HG02943 (cell line): ENCODE results near the gene YBX2.
A peak's percentile ranks its signal among the peaks of the same experiment; 100 is the strongest.

ENCODE experiments used
- ATAC-seq: cut with Tn5 transposase; IDR thresholded peaks from one replicate; pipeline ENCODE4 v1.9.1; 2021; ENCODE audit warnings: mild to moderate bottlenecking, low read depth, moderate library complexity; ENCODE audit not compliant: unreplicated experiment

Gene YBX2

DNA sequence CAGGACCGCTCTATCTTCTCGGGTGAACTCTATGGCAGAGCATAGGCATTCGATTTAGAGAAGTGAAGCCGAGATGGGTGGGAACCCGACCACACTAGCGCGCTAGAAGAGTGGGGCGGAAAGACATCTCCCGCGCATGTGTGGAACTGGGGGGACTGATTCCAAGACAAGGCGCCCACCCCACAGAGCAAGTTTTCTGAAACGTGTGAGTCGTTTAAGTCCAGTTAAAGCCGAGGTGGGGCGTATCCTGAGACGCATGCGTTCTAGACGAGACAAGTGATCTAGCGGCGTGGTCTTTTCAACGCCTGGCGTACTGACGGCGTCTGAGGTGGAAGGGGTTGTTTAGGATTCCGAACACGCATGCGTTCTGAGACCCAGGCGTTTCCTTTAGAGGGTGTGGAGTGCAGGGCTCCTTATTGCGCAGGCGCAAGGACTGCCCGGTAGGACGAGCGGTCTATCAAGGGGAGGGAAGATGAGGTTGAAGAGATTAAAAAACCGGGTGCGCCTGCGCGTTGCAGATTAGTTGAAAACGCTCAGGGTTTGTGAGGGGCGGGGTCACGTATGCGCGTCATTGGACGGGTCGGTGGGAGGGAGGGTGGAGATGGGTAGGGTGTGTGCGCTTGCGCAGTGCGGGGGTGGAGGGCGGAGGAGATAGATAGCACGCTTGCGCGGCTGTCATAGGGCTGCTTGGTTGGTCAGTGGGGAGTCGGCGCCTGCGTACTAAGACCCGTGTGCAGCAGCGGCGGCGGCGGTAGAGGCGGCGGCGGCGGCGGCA is 12.7 kb upstream of the YBX2 start, which contains the start of gene EIF5A:
TSS of gene EIF5A (plus strand) at position 718 of the 775 bp plus-strand sequence. CDS start 2,008 bp downstream, outside the sequence.
- peak; percentile 72 for ATAC-seq

DNA sequence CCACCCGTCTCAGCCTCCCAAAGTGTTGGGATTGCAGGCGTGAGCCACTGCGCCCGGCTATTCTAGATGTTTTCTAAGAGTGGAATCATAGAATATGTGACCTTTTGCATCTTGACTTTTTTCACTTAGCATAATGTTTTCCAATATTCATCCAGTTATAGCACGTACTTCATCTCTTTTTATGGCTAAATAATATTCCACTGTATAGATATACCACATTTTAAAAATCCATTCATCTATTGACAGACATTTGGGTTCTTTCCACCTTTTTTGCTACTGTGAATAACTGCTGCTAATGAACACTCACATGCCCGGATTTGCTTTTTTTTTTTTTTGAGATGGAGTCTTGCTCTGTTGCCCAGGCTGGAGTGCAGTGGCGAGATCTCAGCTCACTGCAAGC is 9.7 kb upstream of the YBX2 start:
- ATAC-seq = no peak

DNA sequence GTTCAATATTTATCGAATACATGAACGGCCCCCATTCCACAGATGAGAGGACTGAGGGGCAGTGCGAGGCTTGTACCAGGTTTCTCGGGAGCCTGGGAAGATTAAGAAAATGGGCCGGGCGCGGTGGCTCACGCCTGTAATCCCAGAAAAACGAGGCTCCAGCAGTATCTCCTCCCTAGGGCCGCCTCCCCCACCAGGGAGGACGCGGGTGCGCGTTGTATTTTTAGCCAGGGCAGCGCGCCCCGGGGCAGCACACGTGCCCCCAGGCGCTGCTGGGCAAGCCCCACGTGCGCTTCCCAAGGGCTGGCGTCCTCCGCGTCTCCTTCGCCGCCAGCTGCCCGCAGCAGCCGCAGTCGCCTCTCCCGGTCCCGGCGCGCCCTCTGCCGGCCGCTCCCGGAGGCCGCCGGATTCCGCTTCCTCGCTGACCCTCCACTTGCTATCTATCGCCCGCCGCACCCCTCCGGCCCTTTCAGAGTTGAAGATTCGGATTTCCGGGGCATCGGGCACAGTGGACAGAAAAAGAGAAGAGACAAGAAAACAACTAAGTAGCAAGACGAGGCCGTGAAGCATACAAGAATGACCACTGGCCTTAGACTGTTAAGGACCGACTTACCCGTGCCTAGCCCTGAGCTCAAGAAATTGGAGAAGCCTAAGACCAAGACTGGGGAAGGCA is 1.9 kb upstream of the YBX2 start:
- ATAC-seq = no peak

DNA sequence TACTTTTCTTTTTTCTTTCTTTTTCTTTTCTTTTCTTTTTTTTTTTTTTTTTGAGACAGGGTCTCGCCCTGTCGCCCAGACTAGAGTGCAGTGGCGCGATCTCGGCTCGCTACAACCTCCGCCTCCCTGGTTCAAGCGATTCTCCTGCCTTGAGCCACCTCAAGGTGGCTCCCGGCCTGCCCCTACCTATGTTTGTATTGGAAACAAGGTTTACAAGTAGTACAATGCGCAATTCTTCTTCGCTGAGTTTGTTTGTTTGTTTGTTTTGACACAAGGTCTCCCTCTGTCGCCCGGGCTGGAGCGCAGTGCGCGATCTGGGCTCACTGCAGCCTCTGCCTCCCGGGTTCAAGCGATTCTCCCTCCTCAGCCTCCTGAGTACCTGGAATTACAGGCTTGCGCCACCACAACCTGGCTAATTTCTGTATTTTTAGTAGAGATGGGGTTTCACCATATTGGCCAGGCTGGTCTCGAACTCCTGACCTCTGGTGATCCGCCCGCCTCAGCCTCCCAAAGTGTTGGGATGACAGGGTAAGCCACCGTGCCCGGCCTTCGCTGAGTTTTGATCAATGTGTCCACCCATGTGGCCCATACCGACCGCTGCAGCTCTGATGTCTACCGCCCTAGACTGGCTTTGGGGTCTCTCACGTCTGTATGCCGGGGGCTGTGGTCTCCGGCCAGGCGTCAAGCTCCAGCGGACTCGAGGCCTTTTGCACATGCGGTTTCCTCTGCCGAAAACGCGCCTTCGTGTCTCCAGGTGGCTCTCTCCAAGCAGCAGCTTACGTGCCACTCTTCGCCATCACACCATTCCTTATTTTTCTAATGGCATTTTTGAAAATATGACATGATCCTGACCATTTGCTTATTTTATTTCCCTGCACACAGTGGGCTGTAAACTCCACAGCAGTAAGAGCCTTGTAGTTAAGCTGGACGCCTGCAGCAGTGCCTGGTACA is 1.1 kb upstream of the YBX2 start:
- ATAC-seq = no peak

DNA sequence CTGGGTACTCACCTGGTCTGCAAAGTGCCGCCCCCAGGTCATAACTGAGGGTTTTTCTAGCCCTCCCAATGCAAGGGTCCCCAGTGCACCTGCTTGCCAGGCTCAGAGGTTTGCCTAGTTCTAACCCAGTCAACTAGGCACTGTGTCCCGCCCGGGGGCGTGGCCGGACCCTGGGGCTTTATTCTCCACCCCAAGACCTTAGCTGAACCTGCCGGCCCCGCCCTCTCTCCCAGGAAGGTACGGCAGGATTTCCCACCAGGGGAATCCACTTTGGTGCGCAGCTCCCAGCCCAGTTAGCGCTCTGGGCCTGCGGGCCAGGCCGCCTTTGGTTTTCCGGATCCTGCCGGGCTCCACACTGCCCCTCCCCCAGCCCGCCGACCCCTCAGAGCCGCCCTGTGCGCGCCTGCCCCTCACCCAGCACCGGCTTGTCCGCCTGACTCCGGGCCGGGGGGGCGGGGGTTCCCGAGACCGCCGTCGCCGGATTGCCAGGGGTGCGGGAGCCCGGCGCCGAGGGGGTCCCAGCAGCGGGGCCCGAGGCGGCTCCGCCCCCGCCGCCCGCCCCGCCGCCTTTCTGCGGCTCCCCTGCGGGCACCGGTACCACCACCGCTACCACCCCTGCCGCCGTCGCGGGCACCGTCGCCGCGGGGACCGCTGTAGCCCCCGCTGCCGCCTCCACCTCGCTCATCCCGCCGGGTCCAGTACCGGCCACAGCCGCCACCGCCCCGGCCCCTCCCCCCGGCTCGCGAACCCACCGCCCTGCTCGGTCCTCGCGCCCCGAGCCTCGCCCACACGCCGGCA is 424 bp downstream of the YBX2 start:
- ATAC-seq = no peak

DNA sequence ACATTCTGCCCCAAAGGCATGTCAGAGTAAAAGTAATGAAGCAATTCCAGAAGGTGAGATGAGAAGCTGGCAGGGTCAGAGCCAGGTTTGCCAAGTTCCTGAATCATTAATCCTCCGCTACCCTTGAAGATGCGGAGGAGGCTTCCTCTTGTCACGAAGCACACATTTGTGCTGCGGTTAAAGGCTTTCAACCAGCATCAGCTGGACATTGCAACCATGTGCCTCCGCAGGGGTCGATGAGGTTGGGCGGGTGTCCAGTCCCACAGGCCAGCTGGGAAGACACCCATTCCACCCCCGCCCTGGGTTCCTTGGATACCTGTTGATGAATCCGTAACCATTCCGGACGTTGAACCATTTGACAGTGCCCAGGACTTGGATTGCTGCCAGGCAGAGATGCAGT is 1.3 kb downstream of the YBX2 start:
- no peak for ATAC-seq

DNA sequence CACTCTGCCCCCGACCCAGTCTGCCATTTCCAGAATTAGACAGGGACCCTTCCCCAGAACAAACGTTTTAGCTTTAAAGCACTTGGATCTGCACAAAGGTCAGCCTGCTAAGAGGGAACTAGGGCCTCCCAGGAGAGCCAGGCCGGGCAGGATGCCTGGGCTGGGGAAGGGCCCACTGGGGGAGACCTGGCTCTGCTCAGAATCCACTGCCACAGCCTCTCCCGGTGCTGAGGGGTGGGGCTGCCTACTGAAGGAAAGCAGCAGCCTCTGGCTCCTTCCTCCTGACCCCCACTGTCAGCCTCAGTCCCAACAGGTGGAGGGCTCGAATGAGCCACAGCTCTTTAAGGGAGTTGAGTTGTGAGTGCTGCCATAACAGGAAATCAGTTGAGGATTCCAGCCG is 1.7 kb downstream of the YBX2 start:
- ATAC-seq = no peak

DNA sequence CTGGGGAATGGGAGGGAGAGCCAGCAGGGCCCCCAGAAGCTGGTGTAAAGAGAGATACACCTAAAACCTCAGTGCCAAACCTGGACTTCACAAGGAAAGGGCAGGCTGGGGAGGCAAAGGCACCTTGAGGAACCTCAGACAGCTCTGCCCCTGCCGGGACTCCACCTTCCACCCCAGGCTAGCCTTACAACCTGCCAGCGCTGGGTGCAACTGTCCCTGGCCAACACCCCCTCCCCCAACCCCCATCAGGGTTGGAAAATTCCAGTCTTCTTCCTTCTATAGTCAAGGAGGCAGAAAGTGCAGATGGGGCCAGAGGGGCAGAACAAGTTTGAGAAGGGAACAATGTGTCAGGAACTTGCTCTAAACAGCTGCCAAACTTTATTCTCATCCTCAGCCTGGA is 2.2 kb downstream of the YBX2 start:
- ATAC-seq = no peak

DNA sequence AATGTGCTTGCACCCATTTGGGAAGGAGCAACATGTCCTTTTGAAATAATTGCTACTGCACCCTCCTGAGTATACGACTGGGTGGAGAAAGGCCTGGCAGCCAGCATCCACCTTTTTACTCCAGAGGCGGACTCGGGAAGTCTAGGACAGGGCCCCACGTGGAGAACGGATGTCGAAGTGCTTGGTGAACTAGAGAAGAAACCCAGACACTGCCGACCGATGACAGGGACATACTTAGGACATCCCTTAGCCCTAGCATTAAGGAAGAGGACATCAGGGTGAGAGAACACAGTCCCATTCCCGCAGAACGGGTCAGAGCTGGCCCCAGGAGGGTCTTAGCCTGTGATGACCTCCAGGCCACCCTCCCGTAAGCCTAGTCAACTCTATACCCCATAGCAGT is 3.8 kb downstream of the YBX2 start:
- ATAC-seq = no peak

DNA sequence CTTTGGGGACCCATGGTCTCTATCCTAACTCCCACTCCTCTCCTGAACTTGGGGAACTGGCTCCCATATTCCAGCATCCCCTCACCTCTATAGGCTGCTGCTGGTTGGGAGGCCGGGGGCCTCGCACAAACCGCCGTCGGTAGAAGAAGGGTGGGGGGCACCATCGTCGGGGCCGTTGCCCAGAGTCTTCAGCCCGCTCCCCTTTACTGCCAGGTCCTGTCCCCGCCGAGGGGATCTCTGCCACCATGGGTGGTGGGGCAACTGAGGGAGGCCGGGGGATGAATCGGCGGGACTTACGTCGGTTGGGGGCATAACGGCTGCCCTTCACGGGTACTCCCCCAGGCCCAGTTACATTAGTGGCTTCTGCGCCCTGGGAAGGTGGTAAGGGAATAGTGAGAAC is 4.3 kb downstream of the YBX2 start:
- no peak for ATAC-seq

DNA sequence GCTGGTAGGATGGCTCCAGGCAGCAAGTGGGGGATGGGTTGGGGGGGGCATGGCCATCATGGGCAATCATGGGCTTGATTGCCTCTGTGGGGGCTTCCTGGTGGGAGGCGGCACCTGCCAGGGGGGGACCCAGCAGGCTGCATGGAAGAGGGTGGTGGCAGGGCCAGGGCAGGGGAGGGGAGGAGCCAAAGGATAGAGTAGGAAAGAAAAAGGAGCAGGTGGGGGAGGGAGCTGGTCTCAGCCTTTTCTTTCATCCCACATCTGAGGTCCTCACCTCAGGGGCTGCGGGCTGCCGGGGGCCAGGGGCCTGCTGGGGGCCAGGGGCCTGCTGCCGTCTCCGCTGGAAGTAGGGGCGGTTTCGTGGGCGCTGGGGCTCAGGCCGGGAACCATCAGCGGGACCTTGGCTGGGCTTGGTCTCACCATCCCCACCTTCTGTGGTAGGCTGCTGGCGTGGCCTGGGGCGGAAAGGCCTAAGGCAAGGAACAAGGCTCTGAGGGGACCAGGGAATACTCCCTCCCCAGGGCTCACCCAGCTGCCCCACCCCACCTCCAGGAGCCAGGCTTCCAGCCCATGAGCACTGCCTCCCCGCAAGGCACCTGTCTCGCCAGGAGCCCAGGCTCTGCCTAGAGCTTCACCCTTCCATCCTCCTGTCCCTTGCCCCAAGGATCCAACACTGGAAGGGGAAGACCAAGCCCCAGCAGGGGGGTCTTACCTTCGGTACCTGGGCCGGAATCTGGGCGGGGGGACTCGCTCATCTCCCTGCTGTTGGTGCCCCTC is 5.0 kb downstream of the YBX2 start:
- ATAC-seq = no peak

DNA sequence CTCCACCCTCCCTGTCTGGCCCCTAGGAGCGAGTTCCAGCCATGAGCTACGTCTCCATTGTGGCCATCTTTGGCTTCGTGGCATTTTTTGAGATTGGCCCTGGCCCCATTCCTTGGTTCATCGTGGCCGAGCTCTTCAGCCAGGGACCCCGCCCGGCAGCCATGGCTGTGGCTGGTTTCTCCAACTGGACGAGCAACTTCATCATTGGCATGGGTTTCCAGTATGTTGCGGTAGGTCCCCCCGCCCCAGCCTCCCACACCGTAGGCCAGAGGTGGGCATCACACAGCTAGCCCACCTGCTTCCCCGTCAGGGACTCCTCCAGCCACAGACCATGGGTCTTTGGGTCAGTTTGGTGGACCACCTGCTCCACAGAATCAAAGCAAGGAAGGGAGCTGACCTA is 8.8 kb downstream of the YBX2 start:
- ATAC-seq = no peak

DNA sequence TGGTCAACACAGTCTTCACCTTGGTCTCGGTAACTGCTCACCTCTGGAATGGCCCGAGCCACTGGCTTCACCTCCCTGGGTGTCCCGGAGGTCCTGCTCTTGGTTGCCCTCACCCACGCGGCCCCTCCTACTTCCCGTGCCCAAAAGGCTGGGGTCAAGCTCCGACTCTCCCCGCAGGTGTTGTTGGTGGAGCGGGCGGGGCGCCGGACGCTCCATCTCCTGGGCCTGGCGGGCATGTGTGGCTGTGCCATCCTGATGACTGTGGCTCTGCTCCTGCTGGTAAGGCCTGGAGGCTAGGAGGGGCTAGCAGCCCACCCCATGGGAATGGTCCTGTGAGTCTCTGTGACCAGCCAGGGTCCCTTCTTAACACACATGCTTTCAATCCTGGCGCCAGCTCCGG is 9.5 kb downstream of the YBX2 start:
- no peak for ATAC-seq

DNA sequence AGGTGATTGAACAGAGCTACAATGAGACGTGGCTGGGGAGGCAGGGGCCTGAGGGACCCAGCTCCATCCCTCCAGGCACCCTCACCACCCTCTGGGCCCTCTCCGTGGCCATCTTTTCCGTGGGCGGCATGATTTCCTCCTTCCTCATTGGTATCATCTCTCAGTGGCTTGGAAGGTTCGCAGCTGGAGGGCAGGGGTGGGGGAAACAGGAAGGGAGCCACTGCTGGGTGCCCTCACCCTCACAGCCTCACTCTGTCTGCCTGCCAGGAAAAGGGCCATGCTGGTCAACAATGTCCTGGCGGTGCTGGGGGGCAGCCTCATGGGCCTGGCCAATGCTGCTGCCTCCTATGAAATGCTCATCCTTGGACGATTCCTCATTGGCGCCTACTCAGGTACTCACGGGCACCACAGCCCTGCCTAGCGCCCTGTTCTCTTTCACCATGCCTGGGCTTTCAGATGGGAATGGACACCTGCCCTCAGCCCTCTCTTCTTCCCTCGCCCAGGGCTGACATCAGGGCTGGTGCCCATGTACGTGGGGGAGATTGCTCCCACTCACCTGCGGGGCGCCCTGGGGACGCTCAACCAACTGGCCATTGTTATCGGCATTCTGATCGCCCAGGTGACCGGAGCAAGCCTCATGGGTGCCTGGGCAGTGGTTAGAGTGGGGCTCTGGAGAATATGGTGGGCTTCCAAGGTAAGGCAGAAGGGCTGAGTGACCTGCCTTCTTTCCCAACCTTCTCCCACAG is 10.8 kb downstream of the YBX2 start:
- no peak for ATAC-seq

DNA sequence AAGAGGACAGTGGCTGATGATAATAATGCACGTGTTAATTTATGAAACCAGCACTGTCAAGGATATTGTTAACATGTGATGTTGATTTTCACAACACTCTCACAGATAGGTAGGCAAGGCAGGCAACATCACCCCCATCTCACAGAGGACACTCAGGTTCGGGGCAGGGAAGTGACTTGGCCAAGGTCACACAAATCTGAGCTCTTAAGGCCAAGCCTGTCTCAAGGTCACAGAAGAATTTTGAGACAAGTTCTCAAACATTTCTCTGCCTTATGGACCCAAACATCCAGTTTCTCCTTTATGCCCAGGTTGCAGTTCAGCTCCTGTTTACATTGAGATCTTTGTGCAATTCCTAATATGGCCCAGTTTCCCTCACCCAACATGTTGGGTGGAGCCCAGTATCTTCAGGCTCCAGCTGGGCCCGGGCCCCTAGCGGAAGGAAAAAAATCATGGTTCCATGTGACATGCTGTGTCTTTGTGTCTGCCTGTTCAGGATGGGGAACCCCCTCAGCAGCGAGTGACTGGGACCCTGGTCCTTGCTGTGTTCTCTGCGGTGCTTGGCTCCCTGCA is 11.6 kb downstream of the YBX2 start:
- ATAC-seq = no peak

DNA sequence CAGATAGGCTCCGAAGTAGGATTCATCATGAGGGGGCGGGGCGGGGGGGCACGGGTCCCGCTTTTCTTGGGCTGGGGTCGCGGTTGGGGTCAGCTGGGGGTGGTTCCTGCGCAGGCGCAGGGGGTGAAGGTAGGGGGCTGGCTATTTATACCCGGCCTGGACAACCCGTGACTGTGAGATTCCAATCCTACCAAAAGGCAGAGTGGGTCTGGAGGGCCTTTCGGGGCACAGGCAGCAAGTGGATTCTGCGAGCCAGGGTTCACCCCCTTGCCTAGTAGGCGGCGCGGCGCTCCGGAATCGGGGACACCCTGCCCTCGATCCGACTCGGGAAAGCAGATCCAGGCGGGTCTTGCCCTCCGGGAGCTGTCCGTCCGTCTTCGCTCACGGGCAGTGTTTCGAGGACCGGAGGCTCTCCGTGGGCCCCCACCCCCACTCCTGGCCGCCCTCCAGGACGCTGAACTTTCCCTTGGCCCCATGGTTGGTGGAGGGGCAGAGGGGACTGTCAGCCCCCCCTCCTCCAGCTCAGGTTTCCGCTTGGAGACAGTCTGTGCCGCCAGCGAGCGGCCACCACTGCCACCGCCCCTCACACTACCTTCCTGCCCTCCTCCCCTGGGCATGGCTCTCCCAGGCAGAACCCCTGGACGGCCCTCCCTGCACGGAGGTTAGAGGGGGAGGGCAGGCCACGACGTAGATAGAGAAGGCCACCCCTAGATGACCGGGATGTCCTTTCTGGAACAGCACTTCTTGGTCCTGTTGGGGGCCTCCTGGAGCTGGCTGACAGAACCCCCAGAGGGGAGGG is 12.3 kb downstream of the YBX2 start:
- ATAC-seq = no peak

DNA sequence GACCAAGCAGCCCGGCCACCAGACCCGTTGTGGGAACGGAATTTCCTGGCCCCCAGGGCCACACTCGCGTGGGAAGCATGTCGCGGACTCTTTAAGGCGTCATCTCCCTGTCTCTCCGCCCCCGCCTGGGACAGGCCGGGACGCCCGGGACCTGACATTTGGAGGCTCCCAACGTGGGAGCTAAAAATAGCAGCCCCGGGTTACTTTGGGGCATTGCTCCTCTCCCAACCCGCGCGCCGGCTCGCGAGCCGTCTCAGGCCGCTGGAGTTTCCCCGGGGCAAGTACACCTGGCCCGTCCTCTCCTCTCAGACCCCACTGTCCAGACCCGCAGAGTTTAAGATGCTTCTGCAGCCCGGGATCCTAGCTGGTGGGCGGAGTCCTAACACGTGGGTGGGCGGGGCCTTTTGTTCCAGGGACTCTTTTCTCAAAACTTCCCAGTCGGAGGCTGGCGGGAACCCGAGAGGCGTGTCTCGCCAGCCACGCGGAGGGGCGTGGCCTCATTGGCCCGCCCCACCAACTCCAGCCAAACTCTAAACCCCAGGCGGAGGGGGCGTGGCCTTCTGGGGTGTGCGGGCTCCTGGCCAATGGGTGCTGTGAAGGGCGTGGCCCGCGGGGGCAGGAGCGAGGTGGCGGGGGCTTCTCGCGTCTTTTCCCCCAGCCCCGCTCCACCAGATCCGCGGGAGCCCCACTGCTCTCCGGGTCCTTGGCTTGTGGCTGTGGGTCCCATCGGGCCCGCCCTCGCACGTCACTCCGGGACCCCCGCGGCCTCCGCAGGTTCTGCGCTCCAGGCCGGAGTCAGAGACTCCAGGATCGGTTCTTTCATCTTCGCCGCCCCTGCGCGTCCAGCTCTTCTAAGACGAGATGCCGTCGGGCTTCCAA is 13.1 kb downstream of the YBX2 start, which contains the start of gene SLC2A4:
TSS of gene SLC2A4 (plus strand) at position 645 of the 879 bp plus-strand sequence. CDS start at position 862, 217 bp downstream.
- ATAC-seq = no peak
